Endothelial cell (in vitro differentiated cells): ENCODE results near the gene EML4. TPM values are rescaled to one million over a fixed set of nuclear protein-coding genes. Genes with fewer than 3 reads are reported as not detected.

ENCODE experiments used
- DNase-seq: peaks from one replicate; pipeline ENCODE4 v3.0.0; 2021; ENCODE audit warnings: low spot score
- H3K27ac Mint-ChIP-seq: one replicate; pipeline ENCODE4 v1.8.0; 2021; ENCODE audit warnings: mixed read lengths, inconsistent platforms; ENCODE audit not compliant: unreplicated experiment
- H3K27me3 Mint-ChIP-seq: one replicate; pipeline ENCODE4 v1.8.0; 2021; ENCODE audit warnings: mild to moderate bottlenecking, moderate library complexity, mixed read lengths, inconsistent platforms; ENCODE audit not compliant: unreplicated experiment
- H3K36me3 Mint-ChIP-seq: one replicate; pipeline ENCODE4 v1.8.0; 2021; ENCODE audit warnings: mild to moderate bottlenecking, low read depth, mixed read lengths, inconsistent platforms; ENCODE audit not compliant: unreplicated experiment
- H3K4me1 Mint-ChIP-seq: one replicate; pipeline ENCODE4 v1.8.0; 2021; ENCODE audit warnings: mild to moderate bottlenecking, mixed read lengths, inconsistent platforms; ENCODE audit not compliant: unreplicated experiment
- H3K4me3 Mint-ChIP-seq: one replicate; pipeline ENCODE4 v1.8.0; 2021; ENCODE audit warnings: mild to moderate bottlenecking, mixed read lengths, inconsistent platforms; ENCODE audit not compliant: unreplicated experiment
- H3K9me3 Mint-ChIP-seq: one replicate; pipeline ENCODE4 v1.8.0; 2021; ENCODE audit warnings: mixed read lengths, inconsistent platforms; ENCODE audit not compliant: unreplicated experiment
- CTCF ChIP-seq: fragments of 200-600 bp; sonication (generic); IDR thresholded peaks from one replicate; pipeline ENCODE4 v1.5.0; 2021; ENCODE audit warnings: antibody characterized with exemption; ENCODE audit not compliant: unreplicated experiment
- total RNA-seq: library from RNA; stranded (reverse); fragmentation: NEBNext Ultra II Directional; extraction: Animal tissue kit (Norgen Biotek cat#: 25700); gene quantifications from one replicate; pipeline ENCODE4 v1.2.1, GENCODE V29; 2021; ENCODE audit not compliant: unreplicated experiment

Gene EML4
- total RNA-seq, 1 donor from 2014 or later = 49.7 TPM

GRCh38 chr2:42210203-42210602 is 41.0 kb downstream of the EML4 start:
- no peak for TF ChIP-seq CTCF
- no peak overlapping the region for H3K4me3 Mint-ChIP-seq
- no peak overlapping the region for H3K27ac Mint-ChIP-seq
- no peaks in the 10 kb centered on the region for H3K9me3 Mint-ChIP-seq
- H3K36me3 Mint-ChIP-seq = no peaks in the 10 kb centered on the region
- H3K4me1 Mint-ChIP-seq = peaks cover 8% of the 10 kb centered on the region
- no peak for DNase-seq
- no peaks in the 10 kb centered on the region for H3K27me3 Mint-ChIP-seq

GRCh38 chr2:42211291-42211690 is 42.1 kb downstream of the EML4 start:
- no peak for DNase-seq
- no peak overlapping the region for H3K4me3 Mint-ChIP-seq
- no peaks in the 10 kb centered on the region for H3K9me3 Mint-ChIP-seq
- peaks cover 5% of the 10 kb centered on the region for H3K4me1 Mint-ChIP-seq
- H3K27me3 Mint-ChIP-seq = no peaks in the 10 kb centered on the region
- H3K27ac Mint-ChIP-seq = no peak overlapping the region
- H3K36me3 Mint-ChIP-seq = no peaks in the 10 kb centered on the region
- no peak for TF ChIP-seq CTCF

GRCh38 chr2:42214669-42215068 is 45.5 kb downstream of the EML4 start:
- Mint-ChIP-seq H3K9me3 (no peaks in the 10 kb centered on the region), H3K27ac (no peak overlapping the region), H3K4me3 (no peak overlapping the region), H3K27me3 (no peaks in the 10 kb centered on the region), H3K36me3 (no peaks in the 10 kb centered on the region), H3K4me1 (peaks cover 5% of the 10 kb centered on the region)
- no peak for DNase-seq
- TF ChIP-seq CTCF = no peak

- Mint-ChIP-seq H3K4me1 (no peaks in the 10 kb centered on the region), H3K4me3 (no peak overlapping the region), H3K27me3 (no peaks in the 10 kb centered on the region), H3K9me3 (no peaks in the 10 kb centered on the region), H3K36me3 (no peaks in the 10 kb centered on the region), H3K27ac (no peak overlapping the region)
- DNase-seq = no peak
- TF ChIP-seq CTCF = no peak
Observed at GRCh38 chr2:42216694-42217093, 47.5 kb downstream of the EML4 start.

- Mint-ChIP-seq H3K9me3 (no peaks in the 10 kb centered on the region), H3K27ac (no peak overlapping the region), H3K27me3 (no peaks in the 10 kb centered on the region)
Observed at GRCh38 chr2:42217307-42217706, 48.2 kb downstream of the EML4 start.

More at GRCh38 chr2:42217307-42217706, 48.2 kb downstream of the EML4 start:
- TF ChIP-seq CTCF = no peak
- no peaks in the 10 kb centered on the region for H3K4me1 Mint-ChIP-seq
- DNase-seq = no peak
- no peak overlapping the region for H3K4me3 Mint-ChIP-seq
- H3K36me3 Mint-ChIP-seq = no peaks in the 10 kb centered on the region
